ENCODE data around the gene PTPRT.

DNA sequence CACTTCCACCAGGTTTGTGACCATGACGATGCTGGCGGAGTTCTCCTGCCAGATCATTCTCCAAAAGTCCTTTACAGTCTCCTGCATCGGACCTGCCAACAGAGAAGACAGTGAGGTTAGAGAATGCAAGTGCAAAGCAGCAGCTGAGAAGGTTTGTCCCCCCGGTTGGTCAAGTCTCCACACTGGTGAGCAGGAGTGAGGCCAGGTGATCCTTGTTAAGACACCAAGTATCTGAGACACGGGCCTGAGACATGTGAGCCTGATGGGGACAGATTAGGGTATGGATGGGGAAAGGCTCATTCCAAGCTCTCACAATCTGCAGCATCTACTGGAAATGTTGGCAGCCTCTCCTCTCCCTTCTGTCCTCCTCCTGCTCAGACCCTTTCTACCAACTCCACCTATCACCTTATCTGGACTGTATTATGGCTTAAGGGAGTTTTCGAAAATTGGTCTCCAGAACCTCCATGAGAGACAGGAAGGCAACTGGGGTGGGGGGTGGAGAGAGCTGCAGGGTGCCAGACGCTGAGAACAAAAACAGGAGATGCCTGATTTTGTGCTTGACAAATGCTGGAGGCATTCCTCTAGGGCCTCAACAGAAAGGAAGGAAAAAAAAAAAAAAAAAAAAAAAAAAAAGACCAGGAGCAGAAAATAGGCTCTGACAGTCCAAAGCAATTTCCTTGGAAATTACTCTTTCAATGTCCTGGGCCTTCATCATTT, 1071.1 kb downstream of the PTPRT start:
- no peak for TF ChIP-seq POLR2A (IDR thresholded peaks at IDR 0.05)
- TF ChIP-seq, protein P1, sequence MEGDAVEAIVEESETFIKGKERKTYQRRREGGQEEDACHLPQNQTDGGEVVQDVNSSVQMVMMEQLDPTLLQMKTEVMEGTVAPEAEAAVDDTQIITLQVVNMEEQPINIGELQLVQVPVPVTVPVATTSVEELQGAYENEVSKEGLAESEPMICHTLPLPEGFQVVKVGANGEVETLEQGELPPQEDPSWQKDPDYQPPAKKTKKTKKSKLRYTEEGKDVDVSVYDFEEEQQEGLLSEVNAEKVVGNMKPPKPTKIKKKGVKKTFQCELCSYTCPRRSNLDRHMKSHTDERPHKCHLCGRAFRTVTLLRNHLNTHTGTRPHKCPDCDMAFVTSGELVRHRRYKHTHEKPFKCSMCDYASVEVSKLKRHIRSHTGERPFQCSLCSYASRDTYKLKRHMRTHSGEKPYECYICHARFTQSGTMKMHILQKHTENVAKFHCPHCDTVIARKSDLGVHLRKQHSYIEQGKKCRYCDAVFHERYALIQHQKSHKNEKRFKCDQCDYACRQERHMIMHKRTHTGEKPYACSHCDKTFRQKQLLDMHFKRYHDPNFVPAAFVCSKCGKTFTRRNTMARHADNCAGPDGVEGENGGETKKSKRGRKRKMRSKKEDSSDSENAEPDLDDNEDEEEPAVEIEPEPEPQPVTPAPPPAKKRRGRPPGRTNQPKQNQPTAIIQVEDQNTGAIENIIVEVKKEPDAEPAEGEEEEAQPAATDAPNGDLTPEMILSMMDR (IDR thresholded peaks at IDR 0.05): no peak
